Transverse colon (tissue), 4 donors: Measurements from ENCODE around the gene LARGE1. TPM values are rescaled to one million over a fixed set of nuclear protein-coding genes. Genes with fewer than 3 reads are reported as not detected.

Experiments
- DNase-seq: peaks from one replicate; pipeline ENCODE4 v3.0.0-alpha.2; 2019
- H3K27ac ChIP-seq, 4 donors: fragments of 200-600 bp; sonication (generic); 2 replicates each; pipeline ENCODE4 v1.5.1; 2016 to 2018; ENCODE audit warnings: inconsistent platforms in 4 of 4
- H3K27me3 ChIP-seq: fragments of 200-600 bp; sonication (generic); 2 replicates; pipeline ENCODE4 v1.5.1; 2017; ENCODE audit warnings: inconsistent platforms
- H3K36me3 ChIP-seq, 4 donors: fragments of 200-600 bp; sonication (generic); 2 replicates each; pipeline ENCODE4 v1.5.1; 2017 to 2019; ENCODE audit warnings: inconsistent platforms in 4 of 4
- H3K4me1 ChIP-seq, 4 donors: fragments of 200-600 bp; sonication (generic); 2 replicates each; pipeline ENCODE4 v1.5.1; 2017 to 2020; ENCODE audit warnings: inconsistent platforms in 4 of 4
- H3K4me3 ChIP-seq, 4 donors: fragments of 200-600 bp; sonication (generic); 1 replicate in 1 of 4; 2 replicates in 3 of 4; pipeline versions ENCODE4 v1.5.1 to v1.6.1; 2017 to 2019; ENCODE audit warnings: inconsistent platforms in 4 of 4
- H3K9me3 ChIP-seq, 2 donors: fragments of 200-600 bp; sonication (generic); 2 replicates each; pipeline ENCODE4 v1.5.1; 2017 to 2019; ENCODE audit warnings: inconsistent platforms in 2 of 2
- CTCF ChIP-seq, 5 experiments: fragments of 200-600 bp in 3 of 5; fragments of 450-650 bp in 2 of 5; sonication (generic) in 3 of 5; IDR thresholded peaks; 1 replicate in 2 of 5; 2 replicates in 3 of 5; pipeline ENCODE4 v1.5.1; 2016 to 2017; ENCODE audit warnings: antibody characterized with exemption in 5 of 5, inconsistent platforms in 3 of 5, mild to moderate bottlenecking in 2 of 5, moderate library complexity in 1 of 5
- EP300 ChIP-seq: sonication (generic); formaldehyde crosslinking; IDR thresholded peaks from one replicate; pipeline ENCODE4 v1.6.1; 2017; ENCODE audit warnings: antibody characterized with exemption, low read depth
- POLR2A ChIP-seq: fragments of 450-650 bp; IDR thresholded peaks from one replicate; pipeline ENCODE4 v1.6.1; 2016; ENCODE audit warnings: antibody characterized with exemption, mild to moderate bottlenecking, moderate library complexity
- POLR2AphosphoS5 ChIP-seq, 3 donors: sonication (generic); formaldehyde crosslinking; IDR thresholded peaks; one replicate each; pipeline ENCODE4 v1.6.1; 2016; ENCODE audit warnings: antibody characterized with exemption in 3 of 3
- WGBS, 2 donors: methylation state at CpG; one replicate each; pipeline ENCODE4 v1.1.5; 2018; ENCODE audit warnings: low coverage in 1 of 2; 5-methylcytosine and 5-hydroxymethylcytosine counted together
- in situ Hi-C, 4 donors: fragments of 200-750 bp; cut with MboI; loops; one replicate each; pipeline versions ENCODE4 v1.15.0 to v1.15.1; 2017; ENCODE audit warnings: low sequenced_read_pairs in 3 of 4, low pct_ligation_motif_present in 1 of 4, low pct_unique_long_range_greater_than_20kb in 1 of 4
- intact Hi-C: fragments of 100-400 bp; cut with DNase I; formaldehyde crosslinking; loops from one replicate; pipeline ENCODE4 v1.15.1; 2023; ENCODE audit warnings: low total_unique reads
- total RNA-seq, 4 donors: library from RNA; depleted of rRNA; stranded (reverse); fragments of >200 nt; gene quantifications; one replicate each; pipeline ENCODE4 v1.1.0, GENCODE V29; 2016

Gene LARGE1
- total RNA-seq, 4 donors from 2014 or later: 46.5 to 304 (median 80.5) TPM

- DNase-seq: no peak
- Histone ChIP-seq H3K9me3 (no peaks in the 10 kb centered on the region), H3K4me3 (no peak overlapping the region), H3K36me3 (no peaks in the 10 kb centered on the region), H3K27me3 (no peaks in the 10 kb centered on the region), H3K27ac (no peak overlapping the region), H3K4me1 (peaks cover 0 to 7% (median 0%) of the 10 kb centered on the region in 4 donors)
- no peak for TF ChIP-seq EP300
- TF ChIP-seq POLR2AphosphoS5 (IDR thresholded peaks at IDR 0.05): no peak
- TF ChIP-seq POLR2A: no peak
- no peak for TF ChIP-seq CTCF (IDR thresholded peaks at IDR 0.05)
- WGBS, 2 donors: 86 to 100% methylated on average over 3 to 5 of the region's 5 CpGs
- intact Hi-C loops (no loop called here), in situ Hi-C loops (loop anchor here in 1 of 4 donors (10.0 kb wide), 1 partner anchor 56 kb away; no protein-coding TSS in a partner anchor)
These were observed 519.4 kb downstream of the LARGE1 start for GRCh38 chr22:33400891-33401290.

- no peak overlapping the region for H3K4me3 ChIP-seq
- intact Hi-C loops: no loop called here
- DNase-seq: no peak
- WGBS, 2 donors: 67 to 82% methylated on average over 6 to 9 of the region's 9 CpGs
- H3K27me3 ChIP-seq: no peaks in the 10 kb centered on the region
- peaks cover 0 to 7% (median 0%) of the 10 kb centered on the region in 4 donors for H3K4me1 ChIP-seq
- in situ Hi-C loops: loop anchor here in 1 of 4 donors (10.0 kb wide), 1 partner anchor 55 kb away; no protein-coding TSS in a partner anchor
- H3K27ac ChIP-seq: no peak overlapping the region
- no peaks in the 10 kb centered on the region for H3K9me3 ChIP-seq
- no peaks in the 10 kb centered on the region for H3K36me3 ChIP-seq
- no peak for TF ChIP-seq CTCF (IDR thresholded peaks at IDR 0.05)
These were observed 520.0 kb downstream of the LARGE1 start for GRCh38 chr22:33400061-33400840.

GRCh38 chr22:33397381-33397907 is 522.8 kb downstream of the LARGE1 start:
- intact Hi-C loops: no loop called here
- Histone ChIP-seq H3K9me3 (no peaks in the 10 kb centered on the region), H3K4me3 (no peak overlapping the region), H3K36me3 (no peaks in the 10 kb centered on the region), H3K27ac (no peak overlapping the region), H3K4me1 (peaks cover 0 to 12% (median 1%) of the 10 kb centered on the region in 4 donors), H3K27me3 (no peaks in the 10 kb centered on the region)
- TF ChIP-seq EP300 (no peak), POLR2A (no peak), CTCF (IDR thresholded peaks at IDR 0.05) (no peak), POLR2AphosphoS5 (IDR thresholded peaks at IDR 0.05) (no peak)
- no peak for DNase-seq
- 92 to 100% methylated on average over 4 of the region's 4 CpGs for WGBS, 2 donors
- in situ Hi-C loops: no loop called here

DNA sequence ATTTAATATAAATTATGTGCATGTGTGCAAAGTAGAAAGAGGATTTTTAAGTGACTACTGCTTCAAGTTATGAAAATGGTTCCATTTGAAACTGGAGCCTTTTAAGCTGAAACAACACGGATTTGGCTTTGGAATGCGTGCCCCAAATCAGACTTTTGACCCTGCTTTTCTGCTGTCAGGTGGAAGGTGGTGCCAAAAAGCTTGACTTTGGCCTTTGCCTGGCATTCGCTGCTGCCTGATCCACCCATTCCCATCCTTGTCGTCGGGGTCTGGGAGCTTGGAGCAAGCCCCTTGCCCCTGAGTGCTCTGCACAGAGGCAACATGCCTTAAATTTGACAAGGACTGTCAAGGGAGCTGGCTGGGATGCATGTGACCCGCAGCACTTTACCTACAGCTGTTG is 526.8 kb downstream of the LARGE1 start:
- no peaks in the 10 kb centered on the region for H3K36me3 ChIP-seq
- no peaks in the 10 kb centered on the region for H3K27me3 ChIP-seq
- H3K9me3 ChIP-seq: no peaks in the 10 kb centered on the region
- no peak overlapping the region for H3K4me3 ChIP-seq
- no peak for TF ChIP-seq POLR2AphosphoS5 (IDR thresholded peaks at IDR 0.05)
- no peak for TF ChIP-seq CTCF (IDR thresholded peaks at IDR 0.05)
- no peak for TF ChIP-seq EP300
- no peak for TF ChIP-seq POLR2A
- H3K27ac ChIP-seq: no peak overlapping the region
- WGBS, 2 donors: 40 to 60% methylated on average over 2 to 6 of the region's 6 CpGs
- peaks cover 0 to 6% (median 1%) of the 10 kb centered on the region in 4 donors for H3K4me1 ChIP-seq
- DNase-seq: no peak
- intact Hi-C loops: no loop called here
- in situ Hi-C loops: no loop called here
